ENCODE data around the gene MCCD1. TPM values are rescaled to one million over a fixed set of nuclear protein-coding genes. Genes with fewer than 3 reads are reported as not detected.

Gene MCCD1
- total and polyA plus RNA-seq, 2 of the 13 experiments (the other 11 are each of a cell fraction or from before 2014, with no cell fraction given) = 0.15 TPM; not detected in 1

- TF ChIP-seq ZNF879 (CRISPR knock-in tag; IDR thresholded peaks at IDR 0.05) = no peak
- TF ChIP-seq ZNF510 (CRISPR knock-in tag; IDR thresholded peaks at IDR 0.05; ENCODE audit: low read depth) = no peak
- no peak for TF ChIP-seq TBX2 (CRISPR knock-in tag; IDR thresholded peaks at IDR 0.05; ENCODE audit: borderline replicate concordance)
- no peak for TF ChIP-seq PRPF4 (IDR thresholded peaks at IDR 0.05; ENCODE audit: low read depth, low read length, poor library complexity, severe bottlenecking)
- TF ChIP-seq ELF3 (CRISPR knock-in tag; IDR thresholded peaks at IDR 0.05) = 0 out of 2 replicates have a peak, but pooled peaks have one; percentile 18
- no peak for TF ChIP-seq ZXDC (CRISPR knock-in tag; IDR thresholded peaks at IDR 0.05)
- TF ChIP-seq ZNF83 (CRISPR knock-in tag; IDR thresholded peaks at IDR 0.05; ENCODE audit: borderline replicate concordance) = no peak
- no peak for TF ChIP-seq ZNF75D (CRISPR knock-in tag; IDR thresholded peaks at IDR 0.05; ENCODE audit: borderline replicate concordance)
- TF ChIP-seq, protein P1, sequence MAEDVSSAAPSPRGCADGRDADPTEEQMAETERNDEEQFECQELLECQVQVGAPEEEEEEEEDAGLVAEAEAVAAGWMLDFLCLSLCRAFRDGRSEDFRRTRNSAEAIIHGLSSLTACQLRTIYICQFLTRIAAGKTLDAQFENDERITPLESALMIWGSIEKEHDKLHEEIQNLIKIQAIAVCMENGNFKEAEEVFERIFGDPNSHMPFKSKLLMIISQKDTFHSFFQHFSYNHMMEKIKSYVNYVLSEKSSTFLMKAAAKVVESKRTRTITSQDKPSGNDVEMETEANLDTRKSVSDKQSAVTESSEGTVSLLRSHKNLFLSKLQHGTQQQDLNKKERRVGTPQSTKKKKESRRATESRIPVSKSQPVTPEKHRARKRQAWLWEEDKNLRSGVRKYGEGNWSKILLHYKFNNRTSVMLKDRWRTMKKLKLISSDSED (CRISPR knock-in tag; IDR thresholded peaks at IDR 0.05) = 0 out of 2 replicates have a peak, but pooled peaks have one; percentile 36
- TF ChIP-seq GABPA (IDR thresholded peaks at IDR 0.05; ENCODE audit: low read depth, low read length) = no peak
- TF ChIP-seq GABPA (CRISPR knock-in tag; IDR thresholded peaks at IDR 0.05; ENCODE audit: low read depth) = peak; percentile 43
- no peak for TF ChIP-seq HOXA7 (CRISPR knock-in tag; IDR thresholded peaks at IDR 0.05)
- TF ChIP-seq ZNF468 (CRISPR knock-in tag; IDR thresholded peaks at IDR 0.05) = no peak
- 0 out of 2 replicates have a peak, but pooled peaks have one; percentile 14 for TF ChIP-seq PAXIP1 (CRISPR knock-in tag; conservative IDR thresholded peaks at IDR 0.05)
- TF ChIP-seq, protein P2, sequence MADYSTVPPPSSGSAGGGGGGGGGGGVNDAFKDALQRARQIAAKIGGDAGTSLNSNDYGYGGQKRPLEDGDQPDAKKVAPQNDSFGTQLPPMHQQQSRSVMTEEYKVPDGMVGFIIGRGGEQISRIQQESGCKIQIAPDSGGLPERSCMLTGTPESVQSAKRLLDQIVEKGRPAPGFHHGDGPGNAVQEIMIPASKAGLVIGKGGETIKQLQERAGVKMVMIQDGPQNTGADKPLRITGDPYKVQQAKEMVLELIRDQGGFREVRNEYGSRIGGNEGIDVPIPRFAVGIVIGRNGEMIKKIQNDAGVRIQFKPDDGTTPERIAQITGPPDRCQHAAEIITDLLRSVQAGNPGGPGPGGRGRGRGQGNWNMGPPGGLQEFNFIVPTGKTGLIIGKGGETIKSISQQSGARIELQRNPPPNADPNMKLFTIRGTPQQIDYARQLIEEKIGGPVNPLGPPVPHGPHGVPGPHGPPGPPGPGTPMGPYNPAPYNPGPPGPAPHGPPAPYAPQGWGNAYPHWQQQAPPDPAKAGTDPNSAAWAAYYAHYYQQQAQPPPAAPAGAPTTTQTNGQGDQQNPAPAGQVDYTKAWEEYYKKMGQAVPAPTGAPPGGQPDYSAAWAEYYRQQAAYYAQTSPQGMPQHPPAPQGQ (CRISPR knock-in tag; IDR thresholded peaks at IDR 0.05; ENCODE audit: borderline replicate concordance) = no peak
- TF ChIP-seq ZNF749 (CRISPR knock-in tag; IDR thresholded peaks at IDR 0.05; ENCODE audit: borderline replicate concordance) = no peak
Observed at GRCh38 chr6:31559958-31560696, 31.4 kb downstream of the MCCD1 start (continued).

Measured in HepG2 (cell line).